Transverse colon (tissue), 3 donors: ENCODE results near the gene FIBIN.

ENCODE experiments used
- CTCF ChIP-seq, 5 experiments: fragments of 200-600 bp in 3 of 5; fragments of 450-650 bp in 2 of 5; sonication (generic) in 3 of 5; IDR thresholded peaks; 1 replicate in 2 of 5; 2 replicates in 3 of 5; pipeline ENCODE4 v1.5.1; 2016 to 2017; ENCODE audit warnings: antibody characterized with exemption in 5 of 5, inconsistent platforms in 3 of 5, mild to moderate bottlenecking in 2 of 5, moderate library complexity in 1 of 5
- POLR2A ChIP-seq: fragments of 450-650 bp; IDR thresholded peaks from one replicate; pipeline ENCODE4 v1.6.1; 2016; ENCODE audit warnings: antibody characterized with exemption, mild to moderate bottlenecking, moderate library complexity

GRCh38 chr11:26987272-26987671 lies 6.6 kb upstream of the FIBIN start:
- TF ChIP-seq CTCF (IDR thresholded peaks at IDR 0.05) (no peak), POLR2A (no peak)
